ENCODE measurements around the gene CSNK2A2.

The CSNK2A2 gene

GRCh38 chr16:58198022-58198683 is at the start of gene CSNK2A2:
CSNK2A2 (minus strand) TSS chr16:58198106; CDS start chr16:58197736, 370 bp downstream.
- DNase-seq, result peak; percentile 23 to 70 (median 45)

- DNase-seq, result no peak
Observed at GRCh38 chr16:58243528-58244004, 45.7 kb upstream of the CSNK2A2 start.

GRCh38 chr16:58236831-58237230 is 38.9 kb upstream of the CSNK2A2 start:
- DNase-seq, result no peak

- DNase-seq, result peak in 3 of 4 experiments; percentile 15 to 45 (median 25)
Observed at GRCh38 chr16:58236231-58236690, 38.4 kb upstream of the CSNK2A2 start.

- no peak for DNase-seq
Observed at GRCh38 chr16:58235663-58236062, 37.8 kb upstream of the CSNK2A2 start.

GRCh38 chr16:58234831-58235595 is 37.1 kb upstream of the CSNK2A2 start:
- no peak for DNase-seq

GRCh38 chr16:58230259-58230658 is 32.4 kb upstream of the CSNK2A2 start:
- DNase-seq, result no peak

- DNase-seq, result no peak
Observed at GRCh38 chr16:58226790-58227189, 28.9 kb upstream of the CSNK2A2 start.

- DNase-seq, result no peak
Observed at GRCh38 chr16:58225965-58226602, 28.2 kb upstream of the CSNK2A2 start.

- no peak for DNase-seq
Observed at GRCh38 chr16:58222532-58223316, 24.8 kb upstream of the CSNK2A2 start.

GRCh38 chr16:58219432-58219831 is 21.5 kb upstream of the CSNK2A2 start:
- no peak for DNase-seq

- no peak for DNase-seq
Observed at GRCh38 chr16:58218786-58219185, 20.9 kb upstream of the CSNK2A2 start.

- DNase-seq, result no peak
Observed at GRCh38 chr16:58217311-58217925, 19.5 kb upstream of the CSNK2A2 start.

- DNase-seq, result no peak
Observed at GRCh38 chr16:58212824-58213655, 15.1 kb upstream of the CSNK2A2 start.

GRCh38 chr16:58211846-58212245 is 13.9 kb upstream of the CSNK2A2 start:
- DNase-seq, result no peak

GRCh38 chr16:58211245-58211644 is 13.3 kb upstream of the CSNK2A2 start:
- DNase-seq, result no peak

- no peak for DNase-seq
Observed at GRCh38 chr16:58205276-58206036, 7.5 kb upstream of the CSNK2A2 start.

- no peak for DNase-seq
Observed at GRCh38 chr16:58201163-58201562, 3.3 kb upstream of the CSNK2A2 start.

- DNase-seq, result no peak
Observed at GRCh38 chr16:58200004-58200797, 2.3 kb upstream of the CSNK2A2 start.
